ENCODE results near the gene GRIN3A. TPM values are rescaled to one million over a fixed set of nuclear protein-coding genes. Genes with fewer than 3 reads are reported as not detected.
"Not testable (repeated sequence)": the region's sequence is repeated elsewhere in the genome, so short reads cannot be mapped to it uniquely, and the experiment has no call there.

The GRIN3A gene
- total RNA-seq, 4 donors from 2014 or later: 0.27 to 0.48 (median 0.37) TPM; not detected in 1

DNA sequence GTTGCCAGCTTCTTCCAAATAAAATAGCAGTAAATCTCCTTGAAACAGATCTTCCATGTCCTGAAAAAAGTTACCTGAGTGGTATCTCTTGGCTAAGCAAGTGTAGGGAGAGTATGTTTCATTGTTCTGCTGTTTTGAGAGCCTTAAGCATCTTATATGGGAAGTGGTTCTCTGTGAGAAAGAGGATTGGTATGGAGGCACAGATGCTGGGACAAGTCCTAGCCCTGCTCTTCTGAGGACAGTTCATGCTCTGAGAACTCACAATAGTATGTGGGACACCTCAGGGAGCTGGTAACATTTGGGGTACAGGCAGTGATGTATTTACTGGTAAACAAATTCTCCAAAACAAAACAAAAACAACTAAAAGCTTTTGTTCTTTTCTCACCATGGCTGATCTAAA is 145.7 kb downstream of the GRIN3A start:
- no peak for DNase-seq
- in situ Hi-C loops (cut with MboI; ENCODE audit: low pct_ligation_motif_present in 1 of 4, low pct_unique_long_range_greater_than_20kb in 1 of 4, low sequenced_read_pairs in 3 of 4): no loop called here
- no peaks in the 10 kb centered on the region for H3K4me1 ChIP-seq
- intact Hi-C loops (cut with DNase I; ENCODE audit: low total_unique reads): no loop called here
- H3K36me3 ChIP-seq: no peaks in the 10 kb centered on the region
- no peak overlapping the region for H3K27ac ChIP-seq
- H3K9me3 ChIP-seq: no peaks in the 10 kb centered on the region
- TF ChIP-seq POLR2AphosphoS5 (IDR thresholded peaks at IDR 0.05): no peak
- H3K27me3 ChIP-seq: no peaks in the 10 kb centered on the region
- H3K4me3 ChIP-seq: no peak overlapping the region

DNA sequence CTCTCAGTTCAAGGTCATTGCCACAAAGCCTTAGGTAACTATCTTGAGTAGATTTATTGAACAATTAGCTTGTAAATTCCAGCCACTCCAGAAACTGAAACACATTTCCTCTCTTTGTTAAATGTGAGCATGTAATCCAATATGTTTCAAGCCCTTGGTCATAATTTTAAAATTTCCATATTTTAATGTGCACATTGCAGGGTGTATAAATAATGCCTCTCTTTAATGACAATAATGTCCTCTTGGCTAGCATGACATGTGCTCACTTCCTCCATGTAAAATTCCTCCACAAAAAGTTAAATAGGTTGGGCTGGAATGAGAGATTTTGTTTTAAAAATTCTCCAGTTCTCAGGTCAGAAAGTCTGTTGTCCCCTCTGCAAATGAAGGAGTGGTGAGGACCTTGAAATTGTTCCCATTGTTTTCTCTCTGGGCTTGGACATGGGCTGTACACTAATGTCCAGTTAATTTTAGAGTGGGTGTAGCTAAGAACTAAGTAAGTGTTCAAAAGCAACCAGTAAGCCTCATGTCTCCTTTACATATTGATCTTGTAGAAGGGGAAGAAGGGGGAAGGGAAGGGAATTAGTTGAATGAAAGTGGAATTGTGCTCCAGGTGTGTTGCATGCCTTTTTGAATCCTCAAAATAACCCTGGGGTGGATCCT is 146.5 kb downstream of the GRIN3A start:
- Histone ChIP-seq H3K9me3 (no peaks in the 10 kb centered on the region), H3K36me3 (no peaks in the 10 kb centered on the region), H3K27me3 (no peaks in the 10 kb centered on the region), H3K27ac (no peak overlapping the region), H3K4me3 (no peak overlapping the region), H3K4me1 (no peaks in the 10 kb centered on the region)
- intact Hi-C loops (cut with DNase I; ENCODE audit: low total_unique reads): no loop called here
- in situ Hi-C loops (cut with MboI; ENCODE audit: low pct_ligation_motif_present in 1 of 4, low pct_unique_long_range_greater_than_20kb in 1 of 4, low sequenced_read_pairs in 3 of 4): no loop called here
- no peak for DNase-seq
- TF ChIP-seq EP300 (IDR thresholded peaks at IDR 0.05; ENCODE audit: low read depth) (no peak), POLR2AphosphoS5 (IDR thresholded peaks at IDR 0.05) (no peak), POLR2A (IDR thresholded peaks at IDR 0.05) (no peak)
- TF ChIP-seq, protein P1, sequence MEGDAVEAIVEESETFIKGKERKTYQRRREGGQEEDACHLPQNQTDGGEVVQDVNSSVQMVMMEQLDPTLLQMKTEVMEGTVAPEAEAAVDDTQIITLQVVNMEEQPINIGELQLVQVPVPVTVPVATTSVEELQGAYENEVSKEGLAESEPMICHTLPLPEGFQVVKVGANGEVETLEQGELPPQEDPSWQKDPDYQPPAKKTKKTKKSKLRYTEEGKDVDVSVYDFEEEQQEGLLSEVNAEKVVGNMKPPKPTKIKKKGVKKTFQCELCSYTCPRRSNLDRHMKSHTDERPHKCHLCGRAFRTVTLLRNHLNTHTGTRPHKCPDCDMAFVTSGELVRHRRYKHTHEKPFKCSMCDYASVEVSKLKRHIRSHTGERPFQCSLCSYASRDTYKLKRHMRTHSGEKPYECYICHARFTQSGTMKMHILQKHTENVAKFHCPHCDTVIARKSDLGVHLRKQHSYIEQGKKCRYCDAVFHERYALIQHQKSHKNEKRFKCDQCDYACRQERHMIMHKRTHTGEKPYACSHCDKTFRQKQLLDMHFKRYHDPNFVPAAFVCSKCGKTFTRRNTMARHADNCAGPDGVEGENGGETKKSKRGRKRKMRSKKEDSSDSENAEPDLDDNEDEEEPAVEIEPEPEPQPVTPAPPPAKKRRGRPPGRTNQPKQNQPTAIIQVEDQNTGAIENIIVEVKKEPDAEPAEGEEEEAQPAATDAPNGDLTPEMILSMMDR (IDR thresholded peaks at IDR 0.05): no peak

DNA sequence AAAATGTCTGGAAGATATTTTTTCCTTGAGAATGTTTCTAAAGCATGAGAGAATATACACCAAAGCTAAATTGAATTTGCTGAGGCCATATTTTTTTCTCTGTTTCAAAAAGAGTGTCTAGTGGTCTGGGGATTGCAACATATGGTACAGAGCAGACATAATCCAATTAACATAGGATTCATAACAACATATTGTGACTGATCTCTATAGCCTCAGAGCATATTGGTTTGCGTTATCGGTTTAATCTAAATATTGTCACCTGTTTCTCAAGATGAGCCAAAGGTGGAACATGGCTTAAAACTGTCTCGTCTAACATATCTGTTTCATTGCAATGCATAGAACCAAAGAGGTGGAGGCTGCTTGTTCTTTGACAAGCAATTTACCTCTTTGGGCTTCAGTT is 147.5 kb downstream of the GRIN3A start:
- intact Hi-C loops (cut with DNase I; ENCODE audit: low total_unique reads): no loop called here
- Histone ChIP-seq H3K36me3 (no peaks in the 10 kb centered on the region), H3K27me3 (no peaks in the 10 kb centered on the region), H3K4me1 (no peaks in the 10 kb centered on the region), H3K27ac (no peak overlapping the region), H3K4me3 (no peak overlapping the region), H3K9me3 (no peaks in the 10 kb centered on the region)
- in situ Hi-C loops (cut with MboI; ENCODE audit: low pct_ligation_motif_present in 1 of 4, low pct_unique_long_range_greater_than_20kb in 1 of 4, low sequenced_read_pairs in 3 of 4): no loop called here
- no peak for DNase-seq
- WGBS, 2 donors (ENCODE audit: low coverage in 1 of 2): 82 to 93% methylated on average over 3 of the region's 3 CpGs
- TF ChIP-seq, protein P1 (IDR thresholded peaks at IDR 0.05): no peak
- TF ChIP-seq POLR2AphosphoS5 (IDR thresholded peaks at IDR 0.05) (no peak), POLR2A (IDR thresholded peaks at IDR 0.05) (no peak), EP300 (IDR thresholded peaks at IDR 0.05; ENCODE audit: low read depth) (no peak)

DNA sequence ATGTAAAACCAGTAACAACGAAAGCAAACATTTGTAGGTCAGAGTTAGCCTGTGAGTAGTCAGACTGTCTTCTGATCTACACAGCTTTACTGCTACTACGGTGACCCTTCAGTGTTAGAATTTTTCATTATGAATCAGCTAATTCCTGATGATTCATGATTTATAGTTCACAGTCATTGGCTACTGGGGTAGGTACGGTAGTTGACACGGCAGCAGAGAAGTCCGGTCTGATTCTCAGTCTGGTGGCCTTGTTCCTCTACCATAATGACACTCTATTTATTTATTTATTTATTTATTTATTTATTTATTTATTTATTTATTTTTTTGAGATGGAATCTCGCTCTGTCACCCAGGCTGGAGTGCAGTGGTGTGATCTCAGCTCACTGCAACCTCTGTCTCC is 148.4 kb downstream of the GRIN3A start:
- WGBS, 2 donors (ENCODE audit: low coverage in 1 of 2): 73 to 82% methylated on average over 5 to 6 of the region's 6 CpGs
- H3K27ac ChIP-seq; intact Hi-C loops (cut with DNase I; ENCODE audit: low total_unique reads); DNase-seq; H3K36me3 ChIP-seq; H3K4me1 ChIP-seq; in situ Hi-C loops (cut with MboI; ENCODE audit: low pct_ligation_motif_present in 1 of 4, low pct_unique_long_range_greater_than_20kb in 1 of 4, low sequenced_read_pairs in 3 of 4); H3K4me3 ChIP-seq; H3K9me3 ChIP-seq; H3K27me3 ChIP-seq: not testable (repeated sequence)

DNA sequence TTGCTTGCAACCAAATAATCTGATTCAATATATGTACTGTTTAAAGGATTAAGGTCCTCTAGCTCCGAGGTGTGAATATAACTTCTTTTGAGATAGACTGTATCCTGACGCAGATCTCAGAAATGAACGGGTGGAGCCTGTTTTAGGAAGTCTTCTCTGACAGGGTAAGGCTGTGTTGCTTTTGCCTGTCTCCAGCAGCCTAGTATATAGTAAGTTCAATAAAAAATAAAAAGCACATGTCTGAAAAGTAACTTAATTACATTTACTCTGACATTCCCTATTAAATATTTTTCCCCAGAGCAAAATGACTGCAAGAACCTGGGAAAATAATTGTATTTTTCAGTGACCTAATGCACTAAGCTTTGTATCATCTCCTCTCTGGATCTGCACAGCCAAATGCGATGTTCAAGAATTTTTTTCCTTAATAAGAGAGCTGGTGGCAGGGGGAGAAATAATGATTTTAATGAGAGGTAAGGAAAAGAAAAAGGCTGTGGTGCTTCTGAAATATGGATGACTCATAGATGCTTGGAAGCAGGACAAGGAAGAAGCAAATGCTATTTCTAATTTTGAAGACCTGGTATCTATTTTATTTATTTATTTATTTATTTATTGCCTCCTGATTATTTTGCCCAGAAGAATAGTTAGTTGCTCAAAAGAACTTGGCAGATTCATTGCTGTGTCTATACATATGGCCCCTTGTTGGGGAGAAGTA is 151.0 kb downstream of the GRIN3A start:
- intact Hi-C loops (cut with DNase I; ENCODE audit: low total_unique reads): no loop called here
- DNase-seq: no peak
- in situ Hi-C loops (cut with MboI; ENCODE audit: low pct_ligation_motif_present in 1 of 4, low pct_unique_long_range_greater_than_20kb in 1 of 4, low sequenced_read_pairs in 3 of 4): no loop called here
- TF ChIP-seq POLR2AphosphoS5 (IDR thresholded peaks at IDR 0.05) (no peak), POLR2A (IDR thresholded peaks at IDR 0.05) (no peak)
- 81 to 91% methylated on average over 4 of the region's 4 CpGs for WGBS, 2 donors (ENCODE audit: low coverage in 1 of 2)
- no peak overlapping the region for H3K4me3 ChIP-seq
- no peaks in the 10 kb centered on the region for H3K27me3 ChIP-seq
- H3K27ac ChIP-seq: no peak overlapping the region
- no peaks in the 10 kb centered on the region for H3K9me3 ChIP-seq
- H3K4me1 ChIP-seq: peaks cover 0 to 5% (median 0%) of the 10 kb centered on the region in 4 donors
- H3K36me3 ChIP-seq: no peaks in the 10 kb centered on the region

Data from transverse colon (tissue), 4 donors.